Adrenal gland (tissue), 5 donors: ENCODE data around the gene LAMC2.

Source experiments
- CTCF ChIP-seq, 6 experiments: fragments of 450-650 bp in 4 of 6; fragments of 200-600 bp in 2 of 6; sonication (generic) in 1 of 6; IDR thresholded peaks; 1 replicate in 5 of 6; 2 replicates in 1 of 6; pipeline versions ENCODE4 v1.5.1 to v1.8.0; 2016 to 2021; ENCODE audit warnings: antibody characterized with exemption in 6 of 6, mild to moderate bottlenecking in 2 of 6, moderate library complexity in 1 of 6
- POLR2A ChIP-seq, 2 donors: fragments of 450-650 bp; IDR thresholded peaks; one replicate each; pipeline ENCODE4 v1.6.1; 2017; ENCODE audit warnings: antibody characterized with exemption in 2 of 2, mild to moderate bottlenecking in 2 of 2, moderate library complexity in 1 of 2
- donor health status: DM: no; HTN: no; CAD: no.

- TF ChIP-seq CTCF (IDR thresholded peaks at IDR 0.05) (no peak), POLR2A (IDR thresholded peaks at IDR 0.05) (no peak)
These were observed 105.2 kb downstream of the LAMC2 start for GRCh38 chr1:183291216-183291762.
